Activated naive CD4-positive, alpha-beta T cell treated with anti-CD3 and anti-CD28 coated beads for 36 hours (primary cell): ENCODE results near the gene TYROBP. TPM values are rescaled to one million over a fixed set of nuclear protein-coding genes. Genes with fewer than 3 reads are reported as not detected.
A peak's percentile ranks its signal among the peaks of the same experiment; 100 is the strongest.
"Not testable (repeated sequence)": the region's sequence is repeated elsewhere in the genome, so short reads cannot be mapped to it uniquely, and the experiment has no call there.

Source experiments
- CTCF ChIA-PET: fragments of 350-600 bp; sonication (Branson Sonifier 250); formaldehyde crosslinking; loops from one replicate; lab custom pipeline; 2021; ENCODE audit warnings: antibody characterized with exemption; lab: Charles Lee
- DNase-seq: peaks from one replicate; pipeline ENCODE4 v3.0.0-alpha.2; 2020
- H3K27ac Mint-ChIP-seq: one replicate; pipeline ENCODE4 v1.8.0; 2021; ENCODE audit warnings: mild to moderate bottlenecking, mixed read lengths
- H3K27me3 Mint-ChIP-seq: one replicate; pipeline ENCODE4 v1.8.0; 2021; ENCODE audit warnings: low read depth, mixed read lengths
- H3K36me3 Mint-ChIP-seq: one replicate; pipeline ENCODE4 v1.8.0; 2021; ENCODE audit warnings: low read depth, mixed read lengths
- H3K4me1 Mint-ChIP-seq: one replicate; pipeline ENCODE4 v1.8.0; 2021; ENCODE audit warnings: low read depth, mixed read lengths
- H3K4me3 Mint-ChIP-seq: one replicate; pipeline ENCODE4 v1.8.0; 2021; ENCODE audit warnings: mild to moderate bottlenecking, moderate library complexity, mixed read lengths
- H3K9me3 Mint-ChIP-seq: one replicate; pipeline ENCODE4 v1.8.0; 2021; ENCODE audit warnings: mixed read lengths
- intact Hi-C: fragments of 100-400 bp; cut with micrococcal nuclease; formaldehyde crosslinking; loops from one replicate; pipeline ENCODE4 v1.15.1; 2023
- total RNA-seq, 2 experiments: library from RNA; stranded (reverse); gene quantifications; one replicate each; pipeline ENCODE4 v1.2.3, GENCODE V29; 2021

TYROBP gene
- total RNA-seq, 2 experiments from 2014 or later = not detected

DNA sequence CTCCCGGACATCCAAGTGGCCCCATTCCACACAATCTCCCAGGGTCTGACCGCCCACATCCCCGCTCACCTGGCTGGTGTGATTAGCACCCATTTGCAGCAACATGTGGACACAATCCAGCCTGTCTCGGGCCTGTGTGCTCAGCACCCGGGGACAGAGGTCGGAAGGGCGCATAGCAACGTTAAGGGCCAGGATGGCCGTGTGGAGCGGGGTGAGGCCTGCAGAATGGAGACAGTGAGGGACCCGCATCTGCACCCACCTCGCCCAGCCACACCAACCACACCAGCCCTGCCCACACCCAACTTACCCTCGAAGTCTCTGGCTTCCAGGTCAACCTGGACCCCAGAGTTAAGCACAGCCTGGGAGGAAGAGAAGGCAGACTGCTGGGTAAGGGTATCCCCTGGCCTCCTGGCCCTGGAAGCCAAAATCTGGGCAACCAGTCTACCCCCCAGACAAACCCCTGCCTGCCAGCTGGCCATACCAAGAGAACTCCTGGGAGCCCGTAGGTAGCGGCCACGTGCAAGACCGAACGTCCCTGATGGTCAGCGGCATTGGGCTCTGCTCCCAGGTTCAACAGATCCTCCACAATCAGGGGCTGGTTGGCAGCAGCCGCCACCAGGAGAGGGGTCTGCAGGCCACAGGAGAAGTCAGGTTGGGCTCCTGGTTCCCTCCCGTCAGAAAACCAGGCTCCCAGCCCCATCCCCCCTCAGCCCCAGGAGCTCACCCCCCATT is 12.0 kb downstream of the TYROBP start:
- Mint-ChIP-seq H3K27ac (peak overlapping the region; percentile 36), H3K9me3 (no peaks in the 10 kb centered on the region), H3K4me3 (no peak overlapping the region), H3K36me3 (peaks cover 55% of the 10 kb centered on the region), H3K27me3 (no peaks in the 10 kb centered on the region), H3K4me1 (peaks cover 45% of the 10 kb centered on the region)
- intact Hi-C loops = no loop called here
- CTCF ChIA-PET = interaction anchor here (0.8 to 2.1 kb wide), 3 partner anchors 13 to 37 kb away, joined by 4 to 8 read pairs (median 6); no protein-coding TSS in a partner anchor
- DNase-seq = no peak

DNA sequence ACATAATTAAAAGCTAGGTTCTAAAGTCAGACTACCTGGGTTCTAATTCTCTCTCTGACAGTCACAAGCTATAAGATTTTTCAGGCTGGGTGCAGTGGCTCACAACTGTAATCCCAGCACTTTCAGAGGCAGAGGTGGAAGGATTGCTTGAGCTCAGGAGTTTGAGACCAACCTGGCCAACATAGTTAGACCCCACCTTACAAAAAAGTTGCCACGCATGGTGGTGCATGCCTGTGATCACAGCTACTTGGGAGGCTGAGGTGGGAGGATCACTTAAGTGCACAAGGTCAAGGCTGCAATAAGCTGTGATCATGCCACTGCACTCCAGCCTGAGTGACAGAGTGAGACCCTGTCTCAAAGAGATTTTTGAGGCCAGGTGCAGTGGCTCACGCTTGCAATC is 13.8 kb downstream of the TYROBP start:
- intact Hi-C loops = no loop called here
- CTCF ChIA-PET = interaction anchor here (1.8 to 2.1 kb wide), 2 partner anchors 12 to 37 kb away, joined by 7 to 8 read pairs; no protein-coding TSS in a partner anchor
- no peak for DNase-seq
- Mint-ChIP-seq H3K36me3 (peaks cover 64% of the 10 kb centered on the region), H3K4me3 (no peak overlapping the region), H3K9me3 (no peaks in the 10 kb centered on the region), H3K4me1 (peaks cover 42% of the 10 kb centered on the region), H3K27ac (no peak overlapping the region), H3K27me3 (no peaks in the 10 kb centered on the region)

DNA sequence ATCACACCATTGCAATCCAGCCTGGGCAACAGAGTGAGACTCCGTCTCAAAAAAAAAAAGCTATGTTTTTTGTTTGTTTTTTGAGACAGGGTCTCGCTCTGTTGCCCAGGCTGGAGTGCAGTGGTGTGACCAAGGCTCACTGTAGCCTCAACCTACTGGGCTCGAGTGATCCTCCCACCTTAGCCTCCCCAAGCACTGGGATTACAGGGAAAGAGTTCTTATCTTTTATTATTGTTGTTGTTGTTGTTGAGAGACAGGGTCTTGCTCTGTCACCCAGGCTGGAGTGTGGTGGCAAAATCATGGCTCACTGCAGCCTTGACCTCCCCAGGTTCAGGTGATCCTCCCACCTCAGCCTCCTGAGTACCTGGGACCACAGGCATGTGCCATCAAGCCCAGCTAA is 16.3 kb downstream of the TYROBP start:
- H3K9me3 Mint-ChIP-seq, intact Hi-C loops: not testable (repeated sequence)

DNA sequence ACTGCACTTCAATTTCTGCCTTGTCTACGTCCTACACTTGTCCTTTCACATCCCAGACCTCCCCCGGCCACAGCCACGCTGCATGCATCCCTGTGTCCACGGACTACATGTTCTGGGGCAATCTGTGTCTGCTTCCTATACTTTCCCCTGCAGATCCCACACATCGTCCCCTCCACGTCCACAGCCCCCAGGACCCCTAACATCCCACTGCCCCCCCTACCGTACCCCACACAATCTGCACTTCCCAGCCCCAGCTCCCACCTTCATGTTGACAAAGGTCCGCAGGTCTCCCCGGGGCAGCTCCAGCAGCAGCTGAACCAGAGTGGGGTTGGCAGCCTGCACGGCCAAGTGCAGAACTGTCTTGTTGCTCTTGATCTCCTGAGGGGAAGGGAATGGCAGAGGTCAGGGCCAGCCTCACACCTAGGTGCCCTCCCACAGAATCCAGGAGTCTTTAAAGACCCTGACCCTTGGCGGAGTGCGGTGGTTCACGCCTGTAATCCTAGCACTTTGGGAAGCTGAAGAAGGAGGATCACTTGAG is 17.9 kb downstream of the TYROBP start:
- Mint-ChIP-seq H3K36me3 (peaks cover 59% of the 10 kb centered on the region), H3K4me3 (no peak overlapping the region), H3K9me3 (no peaks in the 10 kb centered on the region), H3K27me3 (no peaks in the 10 kb centered on the region), H3K4me1 (peaks cover 13% of the 10 kb centered on the region), H3K27ac (no peak overlapping the region)
- CTCF ChIA-PET = interaction anchor here (0.7 to 2.2 kb wide), 2 partner anchors 41 to 88 kb away, joined by 3 to 6 read pairs; no protein-coding TSS in a partner anchor
- DNase-seq = no peak
- intact Hi-C loops = no loop called here

More for the DNA sequence above, 16.3 kb downstream of the TYROBP start:
- DNase-seq, H3K27me3 Mint-ChIP-seq, H3K27ac Mint-ChIP-seq, H3K4me3 Mint-ChIP-seq: not testable (repeated sequence)
- Mint-ChIP-seq H3K36me3 (peaks cover 62% of the 10 kb centered on the region), H3K4me1 (peaks cover 23% of the 10 kb centered on the region)
- CTCF ChIA-PET = interaction anchor here (0.6 to 2.2 kb wide), 2 partner anchors 39 to 106 kb away, joined by 5 to 6 read pairs; no protein-coding TSS in a partner anchor

DNA sequence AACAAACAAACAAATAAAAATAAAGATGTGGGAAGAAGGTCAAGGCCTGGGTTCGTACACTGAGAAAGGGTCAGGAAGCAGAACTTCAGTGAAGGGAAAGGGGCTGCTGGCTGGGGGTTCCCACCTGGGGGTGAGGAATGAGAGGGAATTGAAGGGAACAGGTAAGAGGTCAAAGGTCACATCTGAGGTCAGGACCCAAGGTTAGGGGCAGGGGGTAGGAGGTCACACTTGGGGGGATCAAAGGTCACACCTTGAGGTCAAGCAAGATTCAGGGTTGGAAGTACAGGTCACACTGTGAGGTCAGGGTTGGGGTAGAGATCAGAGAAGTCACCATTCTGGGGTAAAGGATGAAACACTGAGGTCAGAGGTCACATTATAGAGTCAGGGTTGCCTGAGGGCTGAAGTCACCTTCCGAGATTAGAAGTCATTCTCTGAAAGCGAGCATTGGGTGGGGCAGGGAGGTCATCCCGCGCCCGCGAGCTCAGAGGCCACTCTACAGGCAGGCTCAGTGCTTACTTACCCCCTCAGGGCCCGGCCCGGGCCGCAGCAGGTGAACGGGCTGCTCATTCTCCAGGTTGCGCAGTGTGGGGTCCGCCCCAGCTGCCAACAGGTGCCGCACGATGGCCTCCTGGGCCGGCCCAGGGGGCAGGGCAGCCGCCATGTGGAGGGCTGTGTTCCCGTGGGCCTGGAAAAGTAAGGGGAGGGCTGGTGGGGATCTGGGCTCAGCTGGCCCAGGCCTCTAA is 18.6 kb downstream of the TYROBP start:
- Mint-ChIP-seq H3K27me3 (no peaks in the 10 kb centered on the region), H3K27ac (no peak overlapping the region), H3K9me3 (no peaks in the 10 kb centered on the region), H3K36me3 (peaks cover 57% of the 10 kb centered on the region), H3K4me1 (peaks cover 10% of the 10 kb centered on the region), H3K4me3 (no peak overlapping the region)
- CTCF ChIA-PET = no interaction called here
- intact Hi-C loops = loop anchor here (10.0 kb wide), 1 partner anchor 285 kb away; no protein-coding TSS in a partner anchor
- no peak for DNase-seq

DNA sequence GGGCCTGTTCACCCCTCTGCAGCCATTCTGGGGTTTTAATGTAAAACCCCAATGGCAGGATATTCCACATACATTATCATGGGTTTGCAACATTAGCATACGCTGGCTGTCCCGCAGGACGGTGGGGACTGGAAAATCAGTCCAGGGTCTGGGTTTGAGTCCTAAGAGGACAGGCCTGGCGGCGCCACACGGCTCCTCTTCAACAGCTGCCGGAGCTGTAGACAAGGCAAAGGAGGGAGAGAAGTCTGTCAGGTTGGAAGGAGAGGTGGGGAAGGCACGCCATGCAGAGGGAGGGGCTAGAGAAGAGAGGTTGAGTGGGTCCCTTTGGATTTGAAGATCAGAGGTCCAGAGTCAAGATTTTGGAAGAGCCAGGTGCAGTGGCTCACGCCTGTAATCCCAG is 19.7 kb downstream of the TYROBP start:
- no peaks in the 10 kb centered on the region for H3K9me3 Mint-ChIP-seq
- no peak overlapping the region for H3K4me3 Mint-ChIP-seq
- intact Hi-C loops = loop anchor here (10.0 kb wide), 1 partner anchor 286 kb away; no protein-coding TSS in a partner anchor
- DNase-seq = no peak
- peaks cover 51% of the 10 kb centered on the region for H3K36me3 Mint-ChIP-seq
- H3K4me1 Mint-ChIP-seq = peaks cover 10% of the 10 kb centered on the region
- H3K27me3 Mint-ChIP-seq = no peaks in the 10 kb centered on the region
- CTCF ChIA-PET = no interaction called here
- H3K27ac Mint-ChIP-seq = no peak overlapping the region

DNA sequence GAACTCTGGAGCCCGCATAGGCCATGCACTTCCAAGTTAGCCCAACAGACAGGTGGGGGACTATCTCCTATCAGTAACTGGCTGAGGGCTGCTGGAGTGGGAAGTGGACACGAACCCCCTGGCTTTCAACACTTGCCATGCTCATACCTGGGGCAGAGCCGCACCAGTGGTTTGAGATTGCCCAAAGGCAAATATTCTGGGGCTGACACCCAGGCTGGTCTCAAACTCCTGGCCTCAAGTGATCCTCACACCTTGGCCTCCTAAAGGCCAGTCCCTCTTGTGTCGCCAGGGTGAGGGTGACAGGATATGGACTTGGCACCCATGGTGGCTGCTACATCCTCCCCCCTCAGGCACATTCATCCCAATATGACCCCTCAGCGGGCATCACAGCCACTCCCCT is 20.9 kb downstream of the TYROBP start:
- CTCF ChIA-PET = no interaction called here
- intact Hi-C loops = loop anchor here (10.0 kb wide), 1 partner anchor 288 kb away; no protein-coding TSS in a partner anchor
- DNase-seq = no peak
- no peaks in the 10 kb centered on the region for H3K9me3 Mint-ChIP-seq
- peaks cover 42% of the 10 kb centered on the region for H3K36me3 Mint-ChIP-seq
- no peaks in the 10 kb centered on the region for H3K27me3 Mint-ChIP-seq
- H3K4me1 Mint-ChIP-seq = peaks cover 6% of the 10 kb centered on the region
- no peak overlapping the region for H3K27ac Mint-ChIP-seq
- no peak overlapping the region for H3K4me3 Mint-ChIP-seq

DNA sequence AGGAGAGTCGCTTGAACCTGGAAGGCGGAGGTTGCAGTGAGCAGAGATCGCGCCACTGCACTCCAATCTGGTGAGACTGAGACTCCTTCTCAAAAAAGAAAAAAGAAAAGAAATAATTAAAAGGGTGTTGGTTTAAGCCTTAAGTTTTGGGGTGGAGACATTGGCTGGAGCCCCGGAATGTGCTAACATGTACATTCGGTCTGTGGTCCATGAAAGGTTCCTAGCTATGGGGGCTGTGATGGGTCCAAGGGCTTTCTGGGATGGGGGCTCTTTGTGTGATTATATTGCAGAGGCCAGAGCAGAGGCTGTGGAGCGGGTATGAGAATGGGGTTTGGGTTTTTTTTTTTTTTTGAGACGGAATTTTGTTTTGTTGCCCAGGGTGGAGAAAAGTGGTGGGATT is 22.2 kb downstream of the TYROBP start:
- Mint-ChIP-seq H3K4me1 (peaks cover 5% of the 10 kb centered on the region), H3K9me3 (no peaks in the 10 kb centered on the region), H3K27ac (no peak overlapping the region), H3K4me3 (no peak overlapping the region), H3K27me3 (no peaks in the 10 kb centered on the region), H3K36me3 (peaks cover 37% of the 10 kb centered on the region)
- DNase-seq = no peak
- intact Hi-C loops = loop anchor here (10.0 kb wide), 1 partner anchor 289 kb away; no protein-coding TSS in a partner anchor
- CTCF ChIA-PET = interaction anchor here (0.8 kb wide), 1 partner anchor 69 kb away, joined by 5 read pairs; no protein-coding TSS in a partner anchor

DNA sequence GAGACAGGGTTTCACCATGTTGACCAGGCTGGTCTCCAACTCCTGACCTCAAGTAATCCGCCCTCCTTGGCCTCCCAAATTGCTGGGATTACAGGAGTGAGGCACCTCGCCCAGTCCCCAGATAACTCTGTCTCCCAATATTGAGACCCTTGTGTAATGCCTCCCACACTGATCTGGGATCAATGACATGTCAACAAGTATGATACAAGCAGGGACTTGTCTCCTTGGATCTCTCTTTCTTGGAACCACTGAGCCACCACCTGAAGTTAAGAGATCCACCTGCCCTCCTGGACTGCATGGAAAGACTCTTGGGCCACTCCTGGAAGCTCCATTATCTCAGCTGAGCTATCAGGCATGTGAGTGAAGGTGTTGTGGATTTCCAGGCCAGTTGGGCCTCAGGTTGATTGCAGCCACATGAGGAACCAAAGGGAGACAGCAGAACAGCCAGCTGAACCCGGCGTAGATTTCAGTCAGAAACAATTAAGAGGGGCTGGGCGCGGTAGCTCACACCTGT is 22.8 kb downstream of the TYROBP start:
- Mint-ChIP-seq H3K27ac (peak overlapping the region; percentile 65), H3K27me3 (no peaks in the 10 kb centered on the region), H3K4me1 (peaks cover 4% of the 10 kb centered on the region)

DNA sequence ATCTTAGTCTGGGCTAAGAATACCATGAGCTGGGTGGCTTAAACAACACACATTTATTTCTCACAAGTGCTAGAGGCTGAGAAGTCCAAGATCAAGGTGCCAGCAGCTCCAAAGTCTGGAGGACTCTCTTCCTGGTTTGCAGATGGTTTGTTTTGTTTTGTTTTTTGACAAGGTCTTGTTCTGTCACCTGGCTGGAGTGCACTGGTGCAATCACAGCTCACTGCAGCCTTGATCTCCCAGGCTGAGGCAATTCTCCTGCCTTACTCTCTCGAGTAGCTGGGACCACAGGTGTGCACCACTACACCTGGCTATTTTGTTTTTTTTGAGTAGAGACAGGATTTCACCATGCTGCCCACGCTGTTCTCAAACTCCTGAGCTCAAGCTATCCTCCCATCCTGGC is 24.2 kb downstream of the TYROBP start:
- intact Hi-C loops = loop anchor here (1.0 to 10.0 kb wide), 3 partner anchors 15 to 291 kb away; no protein-coding TSS in a partner anchor
- Mint-ChIP-seq H3K9me3 (no peaks in the 10 kb centered on the region), H3K4me1 (peaks cover 9% of the 10 kb centered on the region), H3K36me3 (peaks cover 23% of the 10 kb centered on the region), H3K27ac (no peak overlapping the region), H3K4me3 (no peak overlapping the region), H3K27me3 (peaks cover 12% of the 10 kb centered on the region)
- DNase-seq = no peak
- CTCF ChIA-PET = interaction anchor here (0.6 to 6.8 kb wide), 4 partner anchors 9 to 49 kb away, joined by 4 to 69 read pairs (median 9); no protein-coding TSS in a partner anchor

More for the DNA sequence above, 22.8 kb downstream of the TYROBP start:
- no peak overlapping the region for H3K4me3 Mint-ChIP-seq
- DNase-seq = no peak
- H3K9me3 Mint-ChIP-seq = no peaks in the 10 kb centered on the region
- CTCF ChIA-PET = interaction anchor here (0.8 kb wide), 1 partner anchor 69 kb away, joined by 5 read pairs; no protein-coding TSS in a partner anchor
- intact Hi-C loops = loop anchor here (10.0 kb wide), 1 partner anchor 290 kb away; no protein-coding TSS in a partner anchor
- peaks cover 34% of the 10 kb centered on the region for H3K36me3 Mint-ChIP-seq

DNA sequence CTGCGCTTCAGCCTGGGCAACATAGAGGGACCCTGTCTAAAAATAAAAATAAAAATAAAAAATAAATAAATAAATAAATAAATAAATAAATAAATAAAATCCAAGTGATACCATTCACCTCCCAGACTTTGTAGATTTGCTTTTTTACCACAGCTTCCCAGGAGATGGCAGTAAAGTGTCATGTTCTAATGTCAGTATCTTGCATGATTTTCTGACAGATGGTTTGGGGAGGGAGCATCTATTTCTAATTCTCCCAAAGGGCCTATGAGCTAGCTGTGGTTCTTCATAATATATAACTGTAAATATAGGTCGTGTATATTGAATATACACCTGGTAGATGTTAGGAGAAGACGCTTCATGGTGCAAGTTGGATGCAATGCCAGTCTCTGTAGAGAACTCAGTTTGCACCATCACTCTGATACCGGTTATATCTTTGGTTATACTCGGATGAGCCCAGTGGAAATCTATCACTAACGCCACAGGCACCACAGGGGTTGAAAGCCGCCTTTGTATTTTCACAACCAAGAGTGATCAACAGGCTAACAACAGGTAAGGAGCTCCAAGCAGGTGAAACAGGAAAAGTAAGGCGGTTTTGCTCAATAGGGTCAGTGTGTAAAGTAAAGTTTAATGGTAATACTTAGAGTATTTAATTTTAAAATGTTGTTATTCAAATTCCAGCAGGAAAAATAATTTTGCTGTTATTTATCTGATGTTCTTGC is 25.8 kb downstream of the TYROBP start:
- peak; percentile 58 for DNase-seq
- Mint-ChIP-seq H3K4me3 (no peak overlapping the region), H3K27me3 (peaks cover 21% of the 10 kb centered on the region), H3K36me3 (peaks cover 12% of the 10 kb centered on the region), H3K27ac (no peak overlapping the region), H3K9me3 (no peaks in the 10 kb centered on the region), H3K4me1 (peaks cover 9% of the 10 kb centered on the region)
- CTCF ChIA-PET = interaction anchor here (0.5 to 6.8 kb wide), 10 partner anchors 11 to 190 kb away, joined by 3 to 69 read pairs (median 4); no protein-coding TSS in a partner anchor
- intact Hi-C loops = loop anchor here (1.0 to 10.0 kb wide), 3 partner anchors 49 to 293 kb away; no protein-coding TSS in a partner anchor
